NCI-H2196 treated with DMSO at 0.1 percent for 48 hours (cell line): ENCODE measurements around the gene ATL3.
A peak's percentile ranks its signal among the peaks of the same experiment; 100 is the strongest.
"Not testable (repeated sequence)": the region's sequence is repeated elsewhere in the genome, so short reads cannot be mapped to it uniquely, and the experiment has no call there.

Source experiments
- DNase-seq: peaks from one replicate; lab custom pipeline; 2025; ENCODE audit not compliant: unreplicated experiment; lab: John Stamatoyannopoulos, UW

The ATL3 gene

DNA sequence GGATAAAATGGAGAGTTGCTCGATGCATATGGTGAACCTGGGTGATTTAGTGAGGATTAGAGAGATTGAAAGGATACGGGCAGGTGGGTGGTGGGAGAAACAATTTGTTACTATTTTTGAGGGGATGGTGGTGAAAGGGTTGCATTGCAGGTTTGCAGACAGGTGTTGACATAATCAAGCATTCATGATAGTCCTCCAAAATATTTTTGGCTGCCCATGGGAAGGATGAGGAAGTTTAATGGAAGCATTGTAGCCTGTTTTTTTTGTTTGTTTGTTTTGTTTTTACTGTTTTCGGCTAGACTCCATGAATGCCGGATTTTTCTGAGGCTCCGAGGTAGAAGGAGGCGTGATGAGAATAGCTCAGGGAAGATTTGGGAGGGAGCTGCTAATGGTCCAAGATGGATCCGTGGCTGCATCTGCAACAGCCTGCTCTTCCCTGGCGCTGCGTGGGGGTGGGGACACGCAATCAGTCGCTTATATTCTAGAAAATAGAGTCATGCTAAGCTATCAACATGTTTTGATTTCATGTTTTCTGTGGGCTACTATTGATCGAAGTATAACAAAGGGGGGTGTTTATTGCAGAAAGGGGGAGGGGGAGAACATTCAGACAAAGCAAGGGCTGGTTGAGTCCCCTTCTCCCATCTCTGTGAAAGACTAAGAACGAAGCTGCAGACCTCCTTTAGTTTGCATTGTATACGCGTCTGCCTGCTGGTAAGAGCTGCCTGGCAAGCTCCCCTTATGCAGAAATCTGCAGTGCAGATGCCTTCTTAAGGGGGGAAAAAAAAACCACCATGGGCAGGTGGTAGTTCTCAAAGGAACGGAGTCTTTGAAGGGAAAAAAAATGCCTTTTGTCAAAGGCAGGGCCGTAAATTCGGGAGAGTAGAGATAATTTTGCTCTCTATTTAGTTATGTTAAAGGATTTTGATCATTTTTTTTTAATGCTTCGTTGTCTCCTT lies 11.2 kb upstream of the ATL3 start:
- no peak for DNase-seq

- peak; percentile 92 for DNase-seq
Measured at GRCh38 chr11:63681321-63682065, 10.3 kb upstream of the ATL3 start, which contains the start of gene RTN3. RTN3 (plus strand) TSS chr11:63681500; CDS start chr11:63681637, 137 bp downstream.

DNA sequence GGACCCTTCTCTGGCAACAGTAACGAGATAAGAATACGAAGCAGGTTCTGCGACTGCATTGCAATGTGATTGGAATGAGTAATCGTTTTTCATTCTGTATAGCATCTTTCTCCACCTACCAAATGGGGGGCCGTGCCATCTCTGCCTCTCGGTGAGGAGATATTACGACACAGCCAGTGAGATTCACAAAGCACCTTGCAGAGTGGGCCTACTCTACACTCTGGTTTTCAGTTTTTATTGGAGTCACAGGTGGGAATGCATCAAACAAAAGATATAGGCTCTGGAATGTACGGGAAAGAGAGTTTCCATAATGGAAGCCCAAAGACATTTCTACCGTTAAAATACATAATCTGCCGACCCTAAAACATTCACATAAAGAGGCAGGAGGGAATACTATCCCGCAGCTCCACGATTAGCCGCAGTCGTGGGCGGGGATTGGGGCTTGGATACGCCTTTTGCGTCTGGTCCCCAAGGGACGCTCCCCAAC lies 9.7 kb upstream of the ATL3 start:
- peak; percentile 51 for DNase-seq

DNA sequence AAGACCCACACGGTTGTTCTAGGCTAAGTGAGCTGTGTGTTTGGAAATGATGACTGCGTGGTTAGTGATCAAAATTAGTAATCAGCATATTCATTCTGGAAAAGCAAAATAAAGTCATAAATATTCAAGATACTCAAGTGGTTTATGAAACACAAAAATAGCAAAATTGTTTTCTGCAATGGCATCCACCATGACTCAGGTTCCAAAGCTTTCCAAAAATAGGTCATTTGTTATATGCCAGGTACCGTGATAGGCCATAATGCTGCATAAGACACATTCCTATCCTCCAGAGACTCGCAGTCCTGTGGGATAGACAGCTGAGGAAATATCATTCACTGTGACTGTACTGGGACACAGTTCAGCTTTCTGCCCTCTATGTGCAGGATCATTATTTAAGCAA lies 2.4 kb upstream of the ATL3 start:
- no peak for DNase-seq

DNA sequence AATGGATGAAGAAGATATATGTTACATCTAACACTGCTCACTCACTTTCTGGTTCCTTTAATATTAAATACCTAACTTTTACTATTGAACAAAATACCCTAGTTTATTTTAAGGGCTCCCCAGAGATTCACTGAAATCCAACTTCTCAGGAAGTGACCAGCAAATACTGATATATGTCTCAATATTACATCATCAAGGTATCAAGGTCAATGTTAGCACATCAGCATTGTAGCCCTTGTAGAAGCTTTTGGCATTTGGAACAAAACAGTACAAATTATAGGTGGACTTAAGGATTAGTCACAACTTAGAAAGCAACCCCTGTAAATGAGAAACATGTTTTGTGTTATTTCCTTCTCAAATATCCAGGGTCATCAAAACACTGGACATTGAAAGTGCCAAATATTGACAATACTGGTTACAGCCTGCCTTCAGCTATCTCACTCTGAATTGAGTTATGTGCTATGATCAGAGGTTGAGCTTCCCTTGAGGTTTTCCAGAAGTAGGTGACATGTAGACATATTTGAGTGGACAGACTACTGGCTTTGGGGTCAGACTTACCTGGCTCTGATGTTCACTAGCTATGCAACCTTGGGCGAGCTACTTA lies 1.9 kb upstream of the ATL3 start:
- DNase-seq, result no peak

DNA sequence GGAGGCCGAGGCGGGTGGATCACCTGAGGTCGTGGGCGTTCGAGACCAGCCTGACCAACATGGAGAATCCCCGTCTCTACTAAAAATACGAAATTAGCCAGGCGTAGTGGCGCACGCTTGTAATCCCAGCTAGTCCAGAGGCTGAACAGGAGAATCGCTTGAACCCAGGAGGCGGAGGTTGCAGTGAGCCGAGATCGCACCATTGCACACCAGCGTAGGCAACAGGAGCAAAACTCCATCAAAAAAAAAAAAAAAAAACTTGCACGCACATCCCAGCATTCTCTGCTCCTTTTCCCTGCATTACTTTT lies 934 bp upstream of the ATL3 start:
- no peak for DNase-seq

GRCh38 chr11:63670433-63671321 lies 499 bp downstream of the ATL3 start:
- DNase-seq, result no peak

DNA sequence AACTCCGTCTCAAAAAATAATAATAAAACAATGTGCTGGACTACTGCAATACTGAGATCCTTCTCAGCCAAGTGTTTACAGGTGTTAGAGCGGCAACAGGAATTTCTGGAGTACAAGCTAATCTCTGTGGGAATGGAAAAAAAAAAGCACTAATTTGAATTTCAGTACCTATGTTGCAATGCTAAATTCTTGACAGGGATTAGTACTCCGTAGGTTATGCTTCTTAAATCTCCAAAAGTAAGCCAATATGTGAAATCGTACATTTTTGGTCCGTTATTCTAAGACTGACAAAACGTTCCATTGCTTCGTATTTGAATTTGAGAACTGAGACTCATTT lies 1.1 kb downstream of the ATL3 start:
- no peak for DNase-seq

DNA sequence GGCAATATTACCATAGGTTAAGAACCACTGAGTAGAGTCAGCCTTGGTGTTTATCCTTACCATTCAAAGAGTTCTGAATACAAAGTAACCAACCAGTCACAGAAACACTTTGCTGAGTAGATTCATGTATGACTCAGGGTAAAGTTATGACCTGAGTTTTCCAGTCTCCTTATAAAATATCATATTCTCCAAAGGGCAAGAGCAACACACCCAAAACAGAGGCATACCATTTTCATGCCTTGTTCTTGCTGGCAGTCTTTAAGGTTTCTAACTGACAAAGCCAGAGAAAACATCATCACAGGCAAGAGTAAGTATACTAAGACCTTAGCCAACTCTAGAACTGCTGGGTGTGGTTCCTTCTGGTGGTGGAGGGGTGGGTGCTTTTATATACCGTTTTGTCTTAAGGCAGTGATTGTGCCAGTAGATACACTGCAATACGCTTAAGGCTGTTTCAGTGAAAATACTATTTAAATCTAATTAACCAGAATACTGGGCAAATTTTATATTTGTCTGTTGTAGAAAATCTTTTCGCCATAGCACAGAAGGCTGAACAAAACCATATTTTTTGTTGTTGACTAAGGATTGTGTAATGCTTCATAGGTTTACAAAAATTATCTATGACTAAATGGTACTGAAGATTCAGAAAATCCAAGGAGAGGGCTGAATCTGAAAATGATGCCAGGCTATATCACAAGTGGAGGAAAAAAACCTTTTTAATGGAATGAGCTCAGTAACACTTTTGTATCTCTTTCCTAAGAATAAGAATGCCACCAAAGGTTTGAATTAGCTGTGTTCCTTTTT lies 3.0 kb downstream of the ATL3 start:
- no peak for DNase-seq

DNA sequence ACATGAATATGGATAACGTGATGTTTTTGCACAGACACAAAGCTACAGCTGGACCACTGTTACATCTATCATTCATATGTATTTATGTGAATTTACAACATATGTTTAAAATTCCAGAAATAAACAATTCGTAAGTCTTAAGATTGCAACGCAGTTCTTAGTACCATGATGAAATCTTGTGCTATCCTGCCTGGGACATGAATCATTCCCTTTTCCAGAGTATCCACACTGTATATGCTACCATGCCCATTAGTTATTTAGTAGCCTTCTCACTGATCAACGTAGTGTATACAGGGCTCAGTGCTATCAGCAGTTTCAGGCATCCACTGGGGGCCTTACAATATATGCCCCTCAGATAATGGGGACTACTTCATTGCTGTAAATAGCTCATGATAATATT lies 4.3 kb downstream of the ATL3 start:
- no peak for DNase-seq

- no peak for DNase-seq
Measured at GRCh38 chr11:63663809-63664208, 7.4 kb downstream of the ATL3 start.

DNA sequence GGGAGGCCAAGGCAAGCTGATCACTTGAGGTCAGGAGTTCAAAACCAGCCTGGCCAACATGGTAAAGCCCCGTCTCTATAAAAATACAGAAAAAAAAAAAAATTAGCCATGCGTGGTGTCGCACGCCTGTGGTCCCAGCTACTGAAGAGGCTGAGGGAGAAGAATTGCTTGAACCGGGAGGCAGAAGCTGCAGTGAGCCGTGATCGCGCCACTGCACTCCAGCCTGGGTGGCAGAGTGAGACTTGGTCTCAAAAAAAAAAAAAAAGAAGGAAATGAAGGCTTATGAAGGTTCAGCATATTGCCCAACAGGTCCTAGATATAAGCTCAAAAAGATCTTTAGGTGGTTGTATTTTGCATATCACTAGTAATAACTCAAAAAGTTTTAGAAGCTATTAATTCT lies 10.2 kb downstream of the ATL3 start:
- DNase-seq, result no peak

- DNase-seq, result no peak
Measured at GRCh38 chr11:63652671-63653070, 18.5 kb downstream of the ATL3 start.

DNA sequence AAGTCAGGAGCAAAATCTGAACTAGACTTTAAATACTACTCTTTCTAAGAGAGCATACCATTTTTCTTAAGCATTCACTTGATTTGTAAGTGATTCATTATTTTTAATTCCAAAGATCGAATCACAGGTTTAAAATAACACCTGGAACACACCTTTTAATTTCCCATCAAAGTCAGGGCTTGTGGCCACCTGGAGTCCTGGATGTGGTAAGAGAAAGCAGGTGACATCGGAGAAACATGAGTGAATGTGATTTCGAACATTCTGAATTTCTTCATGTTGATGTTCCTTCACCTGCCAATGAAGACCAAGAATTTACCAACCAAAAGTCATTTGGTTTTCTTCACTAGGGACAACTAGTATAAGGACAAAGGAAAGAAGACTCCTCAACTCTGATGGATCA lies 28.0 kb downstream of the ATL3 start:
- DNase-seq, result no peak

GRCh38 chr11:63641727-63642126 lies 29.4 kb downstream of the ATL3 start:
- no peak for DNase-seq

GRCh38 chr11:63639199-63639832 lies 31.9 kb downstream of the ATL3 start:
- no peak for DNase-seq

- not testable (repeated sequence) for DNase-seq
Measured at GRCh38 chr11:63638436-63638835, 32.7 kb downstream of the ATL3 start.

DNA sequence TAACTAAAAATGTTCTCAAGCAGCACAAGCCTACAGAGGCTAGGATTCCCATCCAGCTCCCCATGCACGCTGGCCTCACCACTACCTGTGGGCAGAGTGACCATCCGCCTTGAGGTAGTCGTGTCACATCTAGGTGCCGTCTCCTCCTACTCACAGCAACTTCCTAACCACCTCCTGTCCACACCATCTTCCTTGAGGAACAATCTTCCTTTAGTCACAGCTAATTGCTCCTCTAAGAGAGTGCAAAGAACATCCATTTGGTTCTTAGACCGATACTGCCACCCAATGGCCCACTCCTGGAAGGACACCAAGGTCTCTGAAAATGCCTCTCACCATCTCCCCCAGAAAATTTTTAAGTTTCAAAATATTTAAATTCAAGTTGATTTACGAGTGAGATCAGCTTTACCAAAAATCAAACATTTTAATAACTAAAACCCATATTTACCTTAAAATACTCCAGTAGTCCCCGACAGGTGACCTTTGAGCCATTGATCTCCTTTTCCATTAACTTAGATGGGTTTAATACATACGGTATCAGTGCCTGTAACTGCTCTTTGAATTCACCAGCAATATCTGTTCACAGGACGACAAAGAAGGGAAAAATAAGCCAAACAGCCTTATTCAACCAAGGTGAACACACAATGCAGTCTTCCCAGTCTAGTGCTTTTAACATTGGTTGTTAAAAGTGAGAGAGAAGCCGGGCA lies 35.3 kb downstream of the ATL3 start:
- peak; percentile 25 for DNase-seq

GRCh38 chr11:63629426-63629825 lies 41.8 kb downstream of the ATL3 start:
- no peak for DNase-seq
